Measurements from ENCODE around the gene COX7B2. TPM values are rescaled to one million over a fixed set of nuclear protein-coding genes. Genes with fewer than 3 reads are reported as not detected.

Gene COX7B2
- total and polyA plus RNA-seq, 4 donors: not detected

GRCh38 chr4:46952451-46952850 lies 43.4 kb upstream of the COX7B2 start:
- Histone ChIP-seq H3K4me3 (ENCODE audit: low read depth in 1 of 3, low read length in 3 of 3) (no peak overlapping the region), H3K27ac (ENCODE audit: low read depth in 1 of 2, low read length in 2 of 2) (no peak overlapping the region), H3K9ac (ENCODE audit: low read depth in 1 of 2, low read length in 2 of 2) (no peak overlapping the region), H3K4me1 (ENCODE audit: control insufficient read depth in 4 of 4, insufficient read depth in 4 of 4, low read length in 3 of 4) (no peaks in the 10 kb centered on the region), H3K36me3 (ENCODE audit: control insufficient read depth in 4 of 4, insufficient read depth in 3 of 4, low read depth in 1 of 4, low read length in 3 of 4) (no peaks in the 10 kb centered on the region), H3K9me3 (ENCODE audit: control insufficient read depth in 4 of 4, low read length in 3 of 4) (no peaks in the 10 kb centered on the region), H3K27me3 (ENCODE audit: control insufficient read depth in 4 of 4, insufficient read depth in 4 of 4, low read length in 3 of 4) (no peaks in the 10 kb centered on the region)
- no peak for DNase-seq (ENCODE audit: low spot score)
- 77% methylated on average over 2 of the region's 2 CpGs for WGBS
- TF ChIP-seq ATF3 (IDR thresholded peaks at IDR 0.05) (no peak), EGR1 (IDR thresholded peaks at IDR 0.05; ENCODE audit: low read depth in 2 of 2) (no peak), ZBTB33 (IDR thresholded peaks at IDR 0.05) (no peak), MAX (IDR thresholded peaks at IDR 0.05) (no peak), REST (IDR thresholded peaks at IDR 0.05) (no peak), SP1 (IDR thresholded peaks at IDR 0.05) (no peak), RAD21 (IDR thresholded peaks at IDR 0.05) (no peak), GABPA (IDR thresholded peaks at IDR 0.05 in 1 of 2, conservative IDR thresholded peaks at IDR 0.05 in 1 of 2) (no peak), YY1 (IDR thresholded peaks at IDR 0.05) (no peak), TAF1 (conservative IDR thresholded peaks at IDR 0.05) (no peak), HNF4G (IDR thresholded peaks at IDR 0.05) (no peak), JUND (IDR thresholded peaks at IDR 0.05) (no peak), NR2F2 (IDR thresholded peaks at IDR 0.05) (no peak), RXRA (IDR thresholded peaks at IDR 0.05) (no peak), FOXA2 (IDR thresholded peaks at IDR 0.05) (no peak), HNF4A (conservative IDR thresholded peaks at IDR 0.05) (no peak)

- no peak for TF ChIP-seq RXRA (IDR thresholded peaks at IDR 0.05)
- no peak for TF ChIP-seq SP1 (IDR thresholded peaks at IDR 0.05)
- TF ChIP-seq ATF3 (IDR thresholded peaks at IDR 0.05): no peak
- TF ChIP-seq TAF1 (conservative IDR thresholded peaks at IDR 0.05): no peak
- no peak for TF ChIP-seq CTCF (IDR thresholded peaks at IDR 0.05; ENCODE audit: low read depth, low read length, missing input control)
- TF ChIP-seq EGR1 (IDR thresholded peaks at IDR 0.05; ENCODE audit: low read depth in 2 of 2): no peak
- no peak for TF ChIP-seq JUND (IDR thresholded peaks at IDR 0.05)
- TF ChIP-seq NR2F2 (IDR thresholded peaks at IDR 0.05): no peak
- no peak for TF ChIP-seq RAD21 (IDR thresholded peaks at IDR 0.05)
- no peak for TF ChIP-seq ZBTB33 (IDR thresholded peaks at IDR 0.05)
- no peak for TF ChIP-seq MAX (IDR thresholded peaks at IDR 0.05)
- no peak for TF ChIP-seq GABPA (IDR thresholded peaks at IDR 0.05 in 1 of 2, conservative IDR thresholded peaks at IDR 0.05 in 1 of 2)
- no peak for TF ChIP-seq HNF4G (IDR thresholded peaks at IDR 0.05)
- no peak for TF ChIP-seq FOXA1 (IDR thresholded peaks at IDR 0.05)
- TF ChIP-seq FOXA2 (IDR thresholded peaks at IDR 0.05): no peak
- no peaks in the 10 kb centered on the region for H3K4me1 ChIP-seq (ENCODE audit: control insufficient read depth in 4 of 4, insufficient read depth in 4 of 4, low read length in 3 of 4)
- no peak overlapping the region for H3K27ac ChIP-seq (ENCODE audit: low read depth in 1 of 2, low read length in 2 of 2)
- H3K27me3 ChIP-seq (ENCODE audit: control insufficient read depth in 4 of 4, insufficient read depth in 4 of 4, low read length in 3 of 4): no peaks in the 10 kb centered on the region
- H3K36me3 ChIP-seq (ENCODE audit: control insufficient read depth in 4 of 4, insufficient read depth in 3 of 4, low read depth in 1 of 4, low read length in 3 of 4): no peaks in the 10 kb centered on the region
- no peak overlapping the region for H3K4me3 ChIP-seq (ENCODE audit: low read depth in 1 of 3, low read length in 3 of 3)
- WGBS: 70% methylated on average over 3 of the region's 3 CpGs
- H3K9ac ChIP-seq (ENCODE audit: low read depth in 1 of 2, low read length in 2 of 2): no peak overlapping the region
- no peak for DNase-seq (ENCODE audit: low spot score)
- no peaks in the 10 kb centered on the region for H3K9me3 ChIP-seq (ENCODE audit: control insufficient read depth in 4 of 4, low read length in 3 of 4)
These were observed 41.8 kb upstream of the COX7B2 start for GRCh38 chr4:46950826-46951225.

Data from liver (tissue), 9 donors.